ENCODE results near the gene SZT2. TPM values are rescaled to one million over a fixed set of nuclear protein-coding genes. Genes with fewer than 3 reads are reported as not detected.
"Not testable (repeated sequence)": the region's sequence is repeated elsewhere in the genome, so short reads cannot be mapped to it uniquely, and the experiment has no call there.

Gene SZT2
- total RNA-seq, 1 donor from 2014 or later: 39.4 TPM

DNA sequence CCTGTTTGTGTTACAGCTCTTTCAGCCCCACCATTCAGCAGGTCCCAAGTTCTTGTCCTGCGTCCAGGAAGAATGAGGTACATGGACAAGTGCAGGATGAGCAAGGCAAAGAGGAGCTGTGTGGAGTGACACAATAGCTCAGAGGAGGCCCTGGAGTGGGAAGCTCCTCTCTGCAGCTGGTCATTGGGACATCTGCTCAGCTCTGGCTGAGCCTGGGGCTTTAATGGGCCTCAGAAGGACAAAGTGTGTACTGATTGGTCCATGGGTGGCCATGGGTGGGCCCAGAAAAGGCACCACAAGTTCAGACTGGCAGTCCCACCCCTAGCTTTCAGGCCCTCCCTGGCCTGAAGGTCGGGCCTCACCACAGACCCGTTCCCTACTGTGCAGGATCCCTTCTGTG lies 78.7 kb downstream of the SZT2 start:
- Mint-ChIP-seq H3K9me3 (no peaks in the 10 kb centered on the region), H3K27ac (ENCODE audit: unreplicated experiment) (no peak overlapping the region), H3K4me1 (no peaks in the 10 kb centered on the region), H3K36me3 (ENCODE audit: low read depth) (no peaks in the 10 kb centered on the region), H3K4me3 (no peak overlapping the region), H3K27me3 (ENCODE audit: low read depth) (no peaks in the 10 kb centered on the region)
- no peak for DNase-seq (ENCODE audit: low read depth, low spot score)
- TF ChIP-seq, protein P1, sequence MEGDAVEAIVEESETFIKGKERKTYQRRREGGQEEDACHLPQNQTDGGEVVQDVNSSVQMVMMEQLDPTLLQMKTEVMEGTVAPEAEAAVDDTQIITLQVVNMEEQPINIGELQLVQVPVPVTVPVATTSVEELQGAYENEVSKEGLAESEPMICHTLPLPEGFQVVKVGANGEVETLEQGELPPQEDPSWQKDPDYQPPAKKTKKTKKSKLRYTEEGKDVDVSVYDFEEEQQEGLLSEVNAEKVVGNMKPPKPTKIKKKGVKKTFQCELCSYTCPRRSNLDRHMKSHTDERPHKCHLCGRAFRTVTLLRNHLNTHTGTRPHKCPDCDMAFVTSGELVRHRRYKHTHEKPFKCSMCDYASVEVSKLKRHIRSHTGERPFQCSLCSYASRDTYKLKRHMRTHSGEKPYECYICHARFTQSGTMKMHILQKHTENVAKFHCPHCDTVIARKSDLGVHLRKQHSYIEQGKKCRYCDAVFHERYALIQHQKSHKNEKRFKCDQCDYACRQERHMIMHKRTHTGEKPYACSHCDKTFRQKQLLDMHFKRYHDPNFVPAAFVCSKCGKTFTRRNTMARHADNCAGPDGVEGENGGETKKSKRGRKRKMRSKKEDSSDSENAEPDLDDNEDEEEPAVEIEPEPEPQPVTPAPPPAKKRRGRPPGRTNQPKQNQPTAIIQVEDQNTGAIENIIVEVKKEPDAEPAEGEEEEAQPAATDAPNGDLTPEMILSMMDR (conservative IDR thresholded peaks at IDR 0.05): no peak

DNA sequence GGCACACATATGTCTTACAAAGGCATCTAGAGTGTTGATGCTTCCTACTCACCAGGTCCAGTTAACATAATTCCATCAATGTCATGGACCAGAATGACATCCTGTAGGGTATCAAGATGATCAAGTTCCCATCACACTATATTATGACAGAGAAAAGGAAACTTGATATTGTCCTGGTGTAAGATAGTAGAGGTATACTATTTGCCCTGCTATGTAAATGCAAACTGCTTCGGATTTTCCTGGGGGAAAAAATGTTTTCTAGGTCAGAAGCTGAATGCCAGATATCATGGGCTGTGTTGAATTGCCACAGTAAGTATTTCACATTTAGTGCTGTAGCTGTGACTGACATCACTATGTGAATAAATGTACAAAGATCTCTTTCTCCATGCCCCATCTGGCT lies 80.2 kb downstream of the SZT2 start:
- Mint-ChIP-seq H3K36me3 (ENCODE audit: low read depth) (no peaks in the 10 kb centered on the region), H3K4me3 (no peak overlapping the region), H3K9me3 (no peaks in the 10 kb centered on the region), H3K27me3 (ENCODE audit: low read depth) (no peaks in the 10 kb centered on the region), H3K27ac (ENCODE audit: unreplicated experiment) (no peak overlapping the region), H3K4me1 (no peaks in the 10 kb centered on the region)
- no peak for DNase-seq (ENCODE audit: low read depth, low spot score)
- TF ChIP-seq, protein P1 (conservative IDR thresholded peaks at IDR 0.05): no peak

DNA sequence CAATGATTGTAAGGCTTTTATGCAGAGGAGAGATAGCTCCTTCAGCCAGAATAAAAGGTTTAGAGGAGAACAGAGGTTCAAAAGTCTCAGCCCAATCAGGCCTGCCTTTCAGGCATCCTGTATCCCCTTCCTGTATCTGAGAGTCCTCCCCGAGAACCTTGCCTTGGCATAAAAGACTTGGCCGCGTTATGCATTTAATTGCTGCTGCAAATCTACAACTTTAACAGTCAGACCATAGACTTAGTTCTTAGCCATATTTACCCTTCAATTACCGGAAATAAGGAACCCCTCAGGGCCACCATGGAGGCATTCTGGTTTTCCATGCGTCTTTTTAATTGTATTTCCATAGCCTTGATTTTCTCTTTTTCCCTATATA lies 82.4 kb downstream of the SZT2 start:
- Mint-ChIP-seq H3K9me3 (no peaks in the 10 kb centered on the region), H3K4me3 (no peak overlapping the region), H3K27me3 (ENCODE audit: low read depth) (no peaks in the 10 kb centered on the region), H3K4me1 (no peaks in the 10 kb centered on the region), H3K36me3 (ENCODE audit: low read depth) (no peaks in the 10 kb centered on the region), H3K27ac (ENCODE audit: unreplicated experiment) (no peak overlapping the region)
- TF ChIP-seq, protein P1 (conservative IDR thresholded peaks at IDR 0.05): no peak
- DNase-seq (ENCODE audit: low read depth, low spot score): no peak

DNA sequence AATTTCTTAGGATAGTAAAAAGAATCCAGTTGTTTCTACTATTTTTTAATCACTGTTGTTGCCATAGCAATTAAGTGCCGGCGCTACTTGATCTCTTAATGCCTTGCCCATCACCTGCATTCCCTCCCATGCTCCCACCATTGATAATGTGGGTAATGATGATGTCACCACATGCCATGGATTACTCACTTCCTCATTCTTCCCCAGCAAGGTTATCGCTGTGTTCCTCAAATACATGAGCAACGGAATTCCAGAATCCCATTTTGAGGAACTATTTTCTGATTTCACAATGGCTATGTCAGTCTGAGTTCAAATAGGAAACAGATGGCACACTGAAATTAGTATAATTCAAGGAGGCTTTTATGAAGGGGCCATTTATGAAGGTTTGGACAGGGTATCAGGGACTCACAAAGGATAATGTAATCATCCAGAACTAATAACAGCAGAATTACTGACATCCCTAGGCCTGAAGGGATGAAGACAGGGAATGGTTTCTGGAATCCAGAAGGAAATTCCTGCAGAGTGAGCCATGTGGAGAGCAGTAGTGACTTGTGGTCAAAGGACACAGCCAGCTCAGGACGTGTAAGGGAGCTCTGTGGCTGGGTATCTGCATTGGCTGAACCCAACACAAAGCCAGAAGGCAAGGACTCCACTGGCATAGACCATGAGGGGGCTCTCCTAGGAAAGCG lies 82.9 kb downstream of the SZT2 start:
- not testable (repeated sequence) for H3K27me3 Mint-ChIP-seq (ENCODE audit: low read depth); H3K4me3 Mint-ChIP-seq; H3K36me3 Mint-ChIP-seq (ENCODE audit: low read depth); H3K27ac Mint-ChIP-seq (ENCODE audit: unreplicated experiment); H3K9me3 Mint-ChIP-seq; H3K4me1 Mint-ChIP-seq; DNase-seq (ENCODE audit: low read depth, low spot score)

DNA sequence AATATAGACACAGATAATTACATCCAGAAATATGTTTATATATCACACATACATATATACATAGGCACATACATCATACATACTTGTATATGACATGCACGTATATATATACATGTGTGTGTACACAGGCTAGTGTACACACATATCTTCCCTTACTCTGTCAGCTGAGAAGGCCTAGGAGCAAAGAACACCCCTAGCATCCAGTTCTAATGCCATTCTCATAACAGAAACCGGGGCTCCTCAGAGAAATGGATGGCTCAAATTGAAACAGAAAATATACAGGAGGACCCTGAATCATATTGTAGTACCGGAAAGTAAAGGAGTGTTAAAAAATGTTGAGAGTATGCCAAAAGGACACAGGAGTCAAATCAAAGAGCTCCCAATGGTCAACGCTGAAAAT lies 83.8 kb downstream of the SZT2 start:
- H3K4me3 Mint-ChIP-seq: no peak overlapping the region
- H3K36me3 Mint-ChIP-seq (ENCODE audit: low read depth): no peaks in the 10 kb centered on the region
- TF ChIP-seq, protein P1 (conservative IDR thresholded peaks at IDR 0.05): no peak
- no peaks in the 10 kb centered on the region for H3K27me3 Mint-ChIP-seq (ENCODE audit: low read depth)
- no peaks in the 10 kb centered on the region for H3K4me1 Mint-ChIP-seq
- DNase-seq (ENCODE audit: low read depth, low spot score): no peak
- H3K27ac Mint-ChIP-seq (ENCODE audit: unreplicated experiment): no peak overlapping the region
- H3K9me3 Mint-ChIP-seq: no peaks in the 10 kb centered on the region

DNA sequence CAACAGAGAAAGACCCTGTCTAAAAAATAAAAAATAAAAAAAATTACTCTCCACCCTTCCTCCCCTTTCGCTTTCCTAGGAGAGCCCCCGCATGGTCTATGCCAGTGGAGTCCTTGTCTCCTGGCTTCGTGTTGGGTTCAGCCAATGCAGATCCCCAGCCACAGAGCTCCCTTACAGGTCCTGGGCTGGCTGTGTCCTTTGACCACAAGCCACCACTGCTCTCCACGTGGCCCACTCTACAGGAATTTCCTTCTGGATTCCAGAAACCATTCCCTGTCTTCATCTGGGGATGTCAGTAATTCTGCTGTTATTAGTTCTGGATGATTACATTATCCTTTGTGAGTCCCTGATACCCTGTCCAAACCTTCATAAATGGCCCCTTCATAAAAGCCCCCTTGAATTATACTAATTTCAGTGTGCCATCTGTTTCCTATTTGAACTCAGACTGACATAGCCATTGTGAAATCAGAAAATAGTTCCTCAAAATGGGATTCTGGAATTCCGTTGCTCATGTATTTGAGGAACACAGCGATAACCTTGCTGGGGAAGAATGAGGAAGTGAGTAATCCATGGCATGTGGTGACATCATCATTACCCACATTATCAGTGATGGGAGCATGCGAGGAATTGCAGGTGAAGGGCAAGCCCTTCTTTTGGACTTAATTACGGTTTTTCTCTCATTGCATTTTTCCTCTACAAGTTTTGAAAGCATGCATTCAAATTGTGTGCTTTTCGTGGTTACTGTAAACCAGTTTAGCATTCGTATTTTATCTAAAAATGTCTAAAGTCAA lies 86.1 kb downstream of the SZT2 start:
- not testable (repeated sequence) for H3K4me3 Mint-ChIP-seq; H3K36me3 Mint-ChIP-seq (ENCODE audit: low read depth); DNase-seq (ENCODE audit: low read depth, low spot score); H3K27ac Mint-ChIP-seq (ENCODE audit: unreplicated experiment); H3K9me3 Mint-ChIP-seq; H3K4me1 Mint-ChIP-seq; H3K27me3 Mint-ChIP-seq (ENCODE audit: low read depth)
